Retina (tissue), 1 donor: Measurements from ENCODE around the gene MADD.

ENCODE experiments used
- DNase-seq: peaks from one replicate; pipeline ENCODE4 v3.0.0-alpha.2; 2016

MADD gene

GRCh38 chr11:47253660-47254059 lies 16.3 kb upstream of the MADD start:
- no peak for DNase-seq

GRCh38 chr11:47254386-47254785 lies 15.5 kb upstream of the MADD start:
- DNase-seq, result no peak

DNA sequence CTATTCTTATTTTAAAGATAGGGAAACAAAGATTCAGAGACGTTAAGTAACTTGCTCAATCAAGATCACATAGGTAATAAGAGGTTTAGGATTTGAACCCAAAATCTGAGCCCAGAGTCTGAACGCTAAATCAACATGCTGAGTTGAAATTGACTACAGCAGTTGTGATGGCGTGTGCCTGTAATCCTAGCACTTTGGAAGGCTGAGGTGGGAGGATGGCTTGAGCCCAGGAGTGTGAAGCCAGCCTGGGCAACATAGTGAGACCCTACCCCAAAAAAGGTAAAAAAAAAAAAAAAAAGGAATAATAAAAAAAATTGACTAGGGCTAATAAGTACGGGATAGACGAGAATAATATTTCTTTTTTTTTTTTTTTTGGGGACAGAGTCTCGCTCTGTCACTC lies 13.6 kb upstream of the MADD start:
- DNase-seq, result no peak

- no peak for DNase-seq
These were observed 12.8 kb upstream of the MADD start for GRCh38 chr11:47257177-47257516.

DNA sequence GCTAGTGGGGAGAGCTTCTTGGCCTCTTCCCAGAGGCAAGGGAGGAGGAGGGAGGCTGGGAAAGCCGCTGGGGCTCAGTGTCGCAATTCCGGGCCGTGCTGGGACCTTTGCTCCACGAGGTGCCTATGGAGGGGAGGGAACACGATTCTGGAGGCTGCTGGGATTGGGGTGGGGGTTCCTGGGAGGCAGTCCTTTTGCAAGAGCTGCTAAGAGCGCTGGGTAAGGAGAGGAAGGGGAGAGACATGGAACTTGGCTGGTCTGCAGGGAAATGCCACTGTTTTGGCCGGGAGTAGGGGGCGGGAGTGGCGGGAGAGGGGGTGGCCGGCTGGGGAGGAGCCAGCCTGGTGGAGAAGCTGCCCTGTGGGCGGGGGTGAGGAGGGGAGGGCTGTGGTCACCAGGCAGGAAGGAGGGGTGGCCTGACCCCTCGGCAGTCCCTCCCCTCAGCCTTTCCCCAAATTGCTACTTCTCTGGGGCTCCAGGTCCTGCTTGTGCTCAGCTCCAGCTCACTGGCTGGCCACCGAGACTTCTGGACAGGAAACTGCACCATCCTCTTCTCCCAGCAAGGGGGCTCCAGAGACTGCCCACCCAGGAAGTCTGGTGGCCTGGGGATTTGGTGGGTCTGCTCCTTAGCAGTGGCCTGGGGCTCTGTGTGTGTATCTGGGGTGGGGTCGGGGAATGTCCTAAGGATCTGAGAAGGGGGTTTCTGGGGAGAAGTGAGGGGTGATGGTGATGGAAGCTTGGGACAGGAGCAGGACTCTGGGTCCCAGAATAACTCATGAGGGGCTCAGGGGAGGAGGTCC lies 12.2 kb upstream of the MADD start, which contains the start of gene NR1H3:
Gene NR1H3 (plus strand): TSS at position 480 of the 800 bp plus-strand sequence. CDS start 1,221 bp downstream, outside the sequence.
- DNase-seq, result peak; percentile 54

- DNase-seq, result no peak
These were observed 11.5 kb upstream of the MADD start for GRCh38 chr11:47258317-47258902.

GRCh38 chr11:47259232-47259977 lies 10.5 kb upstream of the MADD start:
- DNase-seq, result no peak

GRCh38 chr11:47260366-47260765 lies 9.6 kb upstream of the MADD start:
- DNase-seq, result no peak

DNA sequence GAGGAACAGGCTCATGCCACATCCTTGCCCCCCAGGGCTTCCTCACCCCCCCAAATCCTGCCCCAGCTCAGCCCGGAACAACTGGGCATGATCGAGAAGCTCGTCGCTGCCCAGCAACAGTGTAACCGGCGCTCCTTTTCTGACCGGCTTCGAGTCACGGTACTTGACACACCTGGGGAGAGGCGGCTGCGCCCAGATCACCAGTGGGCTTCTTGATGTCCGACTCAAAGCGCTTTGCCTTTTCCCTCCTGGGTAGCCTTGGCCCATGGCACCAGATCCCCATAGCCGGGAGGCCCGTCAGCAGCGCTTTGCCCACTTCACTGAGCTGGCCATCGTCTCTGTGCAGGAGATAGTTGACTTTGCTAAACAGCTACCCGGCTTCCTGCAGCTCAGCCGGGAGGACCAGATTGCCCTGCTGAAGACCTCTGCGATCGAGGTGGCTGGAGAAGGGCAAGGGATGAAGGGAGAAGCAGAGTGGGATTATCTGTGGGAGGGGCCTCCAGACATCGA lies 8.6 kb upstream of the MADD start:
- DNase-seq, result peak; percentile 8

- DNase-seq, result no peak
These were observed 5.8 kb upstream of the MADD start for GRCh38 chr11:47264119-47264518.

DNA sequence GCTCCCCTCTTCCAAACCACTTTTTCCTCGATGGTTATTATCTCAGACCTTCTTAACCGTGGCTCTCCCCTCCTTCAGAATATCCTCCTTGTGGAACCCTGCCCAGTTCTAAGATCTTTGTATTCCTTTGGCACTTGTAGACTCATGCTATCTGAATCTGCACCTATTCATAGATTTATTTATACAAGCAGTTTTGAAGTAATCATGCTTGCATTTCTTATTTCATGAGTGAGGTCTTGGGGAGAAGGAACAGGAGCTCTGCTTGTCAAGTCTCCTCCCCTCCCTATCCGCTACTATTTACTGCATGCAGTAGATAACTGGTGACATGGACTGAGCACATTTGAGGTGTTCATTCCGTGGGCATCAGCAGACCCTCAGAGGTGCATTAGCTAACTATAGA lies 5.4 kb upstream of the MADD start:
- no peak for DNase-seq

GRCh38 chr11:47267876-47268275 lies 2.1 kb upstream of the MADD start:
- no peak for DNase-seq

DNA sequence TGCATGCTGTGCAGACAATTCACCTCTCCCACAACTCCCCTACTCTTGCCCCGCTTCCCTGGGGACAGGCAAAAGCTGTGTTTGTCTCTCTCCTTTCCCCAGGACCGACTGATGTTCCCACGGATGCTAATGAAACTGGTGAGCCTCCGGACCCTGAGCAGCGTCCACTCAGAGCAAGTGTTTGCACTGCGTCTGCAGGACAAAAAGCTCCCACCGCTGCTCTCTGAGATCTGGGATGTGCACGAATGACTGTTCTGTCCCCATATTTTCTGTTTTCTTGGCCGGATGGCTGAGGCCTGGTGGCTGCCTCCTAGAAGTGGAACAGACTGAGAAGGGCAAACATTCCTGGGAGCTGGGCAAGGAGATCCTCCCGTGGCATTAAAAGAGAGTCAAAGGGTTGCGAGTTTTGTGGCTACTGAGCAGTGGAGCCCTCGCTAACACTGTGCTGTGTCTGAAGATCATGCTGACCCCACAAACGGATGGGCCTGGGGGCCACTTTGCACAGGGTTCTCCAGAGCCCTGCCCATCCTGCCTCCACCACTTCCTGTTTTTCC lies 1.4 kb upstream of the MADD start:
- DNase-seq, result no peak

- peak; percentile 94 for DNase-seq
These were observed 718 bp upstream of the MADD start for GRCh38 chr11:47269002-47269828.

DNA sequence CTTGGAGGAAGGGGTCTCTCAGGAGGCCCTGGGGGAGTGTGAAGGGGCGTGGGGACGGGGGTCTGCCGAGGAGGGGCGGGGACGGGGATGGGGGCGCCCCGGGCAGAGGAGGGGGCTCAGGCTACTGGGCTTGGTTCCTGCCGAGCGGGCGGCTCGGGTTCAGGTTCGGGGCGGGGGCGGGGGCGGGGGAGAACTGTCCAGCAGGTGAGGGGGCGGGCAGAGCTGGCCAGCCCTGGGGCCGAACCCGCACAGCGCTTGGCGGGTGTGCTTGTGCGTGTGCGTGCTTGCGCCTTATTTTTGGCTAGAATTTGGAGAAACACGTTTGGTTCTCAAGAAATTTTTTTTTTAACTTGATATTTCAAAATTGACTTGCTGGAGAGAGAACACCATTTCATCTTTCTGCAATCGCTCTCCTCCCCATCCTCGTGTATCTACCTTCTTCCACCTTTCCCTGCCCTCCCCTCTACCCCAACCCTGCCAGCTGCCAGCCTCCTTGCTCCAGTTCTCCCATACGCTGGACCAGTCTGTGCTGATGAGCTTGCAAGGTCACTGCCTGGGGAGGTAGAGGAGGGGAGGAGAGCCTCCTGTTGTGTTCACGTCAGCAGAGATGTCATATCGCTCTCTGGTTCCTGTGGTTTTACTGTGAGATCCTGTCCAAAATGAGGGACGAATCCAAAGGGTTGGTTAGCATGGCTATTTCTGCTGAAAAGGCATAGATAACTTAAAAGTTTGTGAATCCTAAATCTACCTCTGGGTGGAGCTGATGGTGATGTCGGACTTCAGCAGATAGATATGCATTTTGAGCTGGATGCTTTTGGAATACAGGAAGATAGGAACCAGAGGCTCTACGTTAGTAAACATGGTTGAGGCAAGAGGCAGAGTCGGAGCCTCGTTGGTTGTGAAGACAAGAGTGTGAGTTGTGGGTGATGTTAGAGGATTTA lies 668 bp downstream of the MADD start:
- peak; percentile 59 for DNase-seq

DNA sequence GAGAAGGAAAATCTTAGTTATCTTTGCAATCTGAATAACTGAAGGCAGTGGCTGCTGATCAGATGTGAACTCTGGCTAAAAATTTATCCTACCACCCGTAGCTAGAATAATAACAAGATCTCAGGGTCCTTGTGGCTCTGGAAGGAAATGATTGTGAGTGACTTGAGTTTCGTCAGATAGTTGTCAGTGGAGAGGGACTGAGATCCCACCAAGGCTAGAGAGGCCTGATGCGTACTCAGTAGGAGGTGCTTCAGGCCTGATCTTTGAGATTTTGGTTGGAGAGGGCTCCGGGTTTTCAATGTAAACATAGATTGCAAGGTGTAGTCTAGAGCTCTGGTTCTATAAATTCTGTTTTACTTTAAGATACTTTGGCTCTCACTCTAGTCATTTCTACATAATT lies 1.4 kb downstream of the MADD start:
- no peak for DNase-seq

DNA sequence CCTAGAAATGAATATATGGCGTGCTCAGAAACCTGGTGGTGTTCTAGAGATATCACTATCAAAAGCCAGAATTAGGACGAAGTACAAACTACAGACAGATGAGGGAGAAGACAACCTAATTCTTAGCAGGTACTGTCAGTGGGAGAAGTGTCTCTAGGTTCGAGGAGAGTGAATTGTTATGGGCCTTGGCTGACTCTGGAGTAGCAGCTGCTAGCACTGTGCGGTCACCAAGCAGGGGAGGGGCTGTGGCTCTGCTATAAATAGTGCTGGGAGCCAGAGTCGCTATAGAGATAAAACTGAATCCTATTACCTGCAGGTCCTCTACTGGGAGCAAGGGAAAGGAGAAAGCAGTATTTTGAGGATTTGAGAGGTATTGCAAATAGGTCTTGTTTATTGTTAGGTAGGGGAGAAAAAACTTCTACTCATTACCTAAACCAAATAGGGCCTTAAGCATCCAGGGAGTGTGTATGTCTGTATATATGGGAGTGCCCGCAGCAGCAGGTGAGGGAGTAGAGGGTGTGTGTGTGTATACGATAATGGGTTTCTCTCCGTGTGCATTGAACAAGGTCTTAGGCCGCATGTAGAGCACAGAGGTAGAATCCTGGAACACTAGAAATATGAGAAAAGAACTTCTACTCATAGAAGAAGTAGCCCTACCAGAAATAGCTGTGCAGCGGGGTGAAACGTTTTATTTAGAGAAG lies 2.2 kb downstream of the MADD start:
- DNase-seq, result peak; percentile 14

DNA sequence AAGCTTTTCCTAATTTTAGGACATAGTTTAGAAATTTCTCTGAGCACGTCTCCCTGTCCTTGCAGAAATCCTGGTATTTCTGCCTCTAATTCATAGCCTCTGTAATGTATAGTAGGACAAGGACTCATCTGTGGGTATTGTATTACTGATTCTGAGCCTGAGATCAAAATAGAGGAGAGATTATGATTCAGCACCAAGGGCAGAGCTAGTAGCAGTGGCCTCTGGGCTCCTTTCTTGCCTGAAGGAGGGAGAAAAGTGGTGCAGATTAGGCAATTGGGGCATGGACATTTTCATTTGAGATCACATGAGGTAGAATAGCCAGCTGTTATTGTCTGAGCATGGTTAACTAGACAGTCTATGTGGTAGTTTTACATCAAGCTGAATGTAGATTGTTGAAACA lies 2.8 kb downstream of the MADD start:
- no peak for DNase-seq

GRCh38 chr11:47274495-47275235 lies 4.7 kb downstream of the MADD start:
- no peak for DNase-seq

DNA sequence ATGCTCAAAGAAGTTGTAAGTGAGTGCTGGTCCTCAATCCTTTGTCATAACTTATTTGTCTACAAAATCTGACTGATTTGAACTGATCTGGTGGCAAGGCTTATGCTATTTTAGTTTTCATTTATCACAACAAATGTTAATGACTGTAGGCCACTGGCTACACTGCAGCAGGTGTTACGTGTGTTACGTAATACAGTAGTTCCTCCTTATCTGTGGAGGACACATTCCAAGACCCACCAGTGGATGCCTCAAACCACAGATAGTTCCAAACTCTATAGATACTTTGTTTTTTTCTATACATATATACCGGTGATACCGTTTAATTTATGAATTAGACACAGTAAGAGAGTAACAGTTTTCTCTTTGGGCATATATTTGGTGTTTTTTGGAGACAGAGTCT lies 7.0 kb downstream of the MADD start:
- DNase-seq, result no peak
